SK-N-SH (cell line): ENCODE results near the gene GABRE.

Experiments
- CHD2 ChIP-seq: fragments of 150-350 bp; IDR thresholded peaks from 2 replicates; pipeline ENCODE4 v1.6.1; 2018; ENCODE audit warnings: low read length; ENCODE audit not compliant: partially characterized antibody
- EZH2phosphoT487 ChIP-seq: fragments of 200-600 bp; sonication (generic); IDR thresholded peaks from 2 replicates; pipeline ENCODE4 v1.6.1; 2017; ENCODE audit warnings: low read depth, mixed run types, mild to moderate bottlenecking, antibody characterized with exemption, moderate library complexity, borderline replicate concordance
- FOXM1 ChIP-seq: IDR thresholded peaks from 2 replicates; pipeline ENCODE4 v1.4.0; 2012; ENCODE audit warnings: low read depth, mild to moderate bottlenecking
- GABPA ChIP-seq: IDR thresholded peaks from 2 replicates; pipeline ENCODE4 v1.4.0; 2012; ENCODE audit warnings: low read depth, mild to moderate bottlenecking
- GATA2 ChIP-seq: sonication (generic); formaldehyde crosslinking; IDR thresholded peaks from 2 replicates; pipeline ENCODE4 v1.5.0; 2020; ENCODE audit warnings: mild to moderate bottlenecking, missing genetic modification reagents
- SIN3A ChIP-seq: IDR thresholded peaks from 2 replicates; pipeline ENCODE4 v1.6.1; 2012; ENCODE audit warnings: low read depth, mild to moderate bottlenecking, low read length, moderate library complexity, borderline replicate concordance
- TAF1 ChIP-seq: IDR thresholded peaks from 2 replicates; pipeline ENCODE4 v1.6.1; 2012; ENCODE audit warnings: low read depth, mild to moderate bottlenecking, low read length, moderate library complexity, borderline replicate concordance
- TEAD4 ChIP-seq: IDR thresholded peaks from 2 replicates; pipeline ENCODE4 v1.4.0; 2012; ENCODE audit warnings: mild to moderate bottlenecking, borderline replicate concordance; ENCODE audit not compliant: insufficient read depth
- TF ChIP-seq, protein P1 (sequence below): IDR thresholded peaks from 2 replicates; pipeline ENCODE4 v1.4.0; 2012; ENCODE audit warnings: low read depth
- TF ChIP-seq, protein P2 (sequence below): IDR thresholded peaks from 2 replicates; pipeline ENCODE4 v1.6.1; 2012; ENCODE audit warnings: mild to moderate bottlenecking, low read depth, low read length, moderate library complexity
- TF ChIP-seq, protein P3 (sequence below): fragments of 200-600 bp; sonication (generic); IDR thresholded peaks from 2 replicates; pipeline ENCODE4 v1.6.1; 2017; ENCODE audit warnings: antibody characterized with exemption, mild to moderate bottlenecking, moderate library complexity
- TF ChIP-seq, protein P4 (sequence below): IDR thresholded peaks from 2 replicates; pipeline ENCODE4 v1.4.0; 2012; ENCODE audit warnings: low read depth, borderline replicate concordance

DNA sequence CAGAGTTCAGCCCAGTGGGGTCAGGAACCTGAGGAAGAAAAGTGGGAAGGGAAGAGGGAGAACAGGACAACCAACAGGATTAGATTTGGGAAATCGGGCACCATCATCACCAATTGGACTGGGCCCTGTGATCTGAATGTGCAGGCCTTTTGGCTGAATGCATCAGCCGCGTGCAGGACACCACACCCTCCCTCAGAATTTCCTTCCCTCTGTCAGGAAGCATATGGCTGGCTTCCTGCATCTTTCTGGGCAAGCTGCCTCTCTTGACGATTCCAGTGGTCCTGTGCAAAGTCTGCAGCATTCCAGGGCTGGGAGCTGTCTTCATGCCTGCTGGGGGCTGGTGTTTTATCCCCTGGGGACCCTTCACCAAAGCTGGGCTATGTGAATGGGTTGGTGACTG is 45.4 kb downstream of the GABRE start:
- TF ChIP-seq, protein P1, sequence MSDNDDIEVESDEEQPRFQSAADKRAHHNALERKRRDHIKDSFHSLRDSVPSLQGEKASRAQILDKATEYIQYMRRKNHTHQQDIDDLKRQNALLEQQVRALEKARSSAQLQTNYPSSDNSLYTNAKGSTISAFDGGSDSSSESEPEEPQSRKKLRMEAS: no peak
- TF ChIP-seq GATA2 (CRISPR knock-in tag): no peak
- no peak for TF ChIP-seq CHD2
- TF ChIP-seq, protein P2, sequence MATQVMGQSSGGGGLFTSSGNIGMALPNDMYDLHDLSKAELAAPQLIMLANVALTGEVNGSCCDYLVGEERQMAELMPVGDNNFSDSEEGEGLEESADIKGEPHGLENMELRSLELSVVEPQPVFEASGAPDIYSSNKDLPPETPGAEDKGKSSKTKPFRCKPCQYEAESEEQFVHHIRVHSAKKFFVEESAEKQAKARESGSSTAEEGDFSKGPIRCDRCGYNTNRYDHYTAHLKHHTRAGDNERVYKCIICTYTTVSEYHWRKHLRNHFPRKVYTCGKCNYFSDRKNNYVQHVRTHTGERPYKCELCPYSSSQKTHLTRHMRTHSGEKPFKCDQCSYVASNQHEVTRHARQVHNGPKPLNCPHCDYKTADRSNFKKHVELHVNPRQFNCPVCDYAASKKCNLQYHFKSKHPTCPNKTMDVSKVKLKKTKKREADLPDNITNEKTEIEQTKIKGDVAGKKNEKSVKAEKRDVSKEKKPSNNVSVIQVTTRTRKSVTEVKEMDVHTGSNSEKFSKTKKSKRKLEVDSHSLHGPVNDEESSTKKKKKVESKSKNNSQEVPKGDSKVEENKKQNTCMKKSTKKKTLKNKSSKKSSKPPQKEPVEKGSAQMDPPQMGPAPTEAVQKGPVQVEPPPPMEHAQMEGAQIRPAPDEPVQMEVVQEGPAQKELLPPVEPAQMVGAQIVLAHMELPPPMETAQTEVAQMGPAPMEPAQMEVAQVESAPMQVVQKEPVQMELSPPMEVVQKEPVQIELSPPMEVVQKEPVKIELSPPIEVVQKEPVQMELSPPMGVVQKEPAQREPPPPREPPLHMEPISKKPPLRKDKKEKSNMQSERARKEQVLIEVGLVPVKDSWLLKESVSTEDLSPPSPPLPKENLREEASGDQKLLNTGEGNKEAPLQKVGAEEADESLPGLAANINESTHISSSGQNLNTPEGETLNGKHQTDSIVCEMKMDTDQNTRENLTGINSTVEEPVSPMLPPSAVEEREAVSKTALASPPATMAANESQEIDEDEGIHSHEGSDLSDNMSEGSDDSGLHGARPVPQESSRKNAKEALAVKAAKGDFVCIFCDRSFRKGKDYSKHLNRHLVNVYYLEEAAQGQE: no peak
- TF ChIP-seq, protein P3, sequence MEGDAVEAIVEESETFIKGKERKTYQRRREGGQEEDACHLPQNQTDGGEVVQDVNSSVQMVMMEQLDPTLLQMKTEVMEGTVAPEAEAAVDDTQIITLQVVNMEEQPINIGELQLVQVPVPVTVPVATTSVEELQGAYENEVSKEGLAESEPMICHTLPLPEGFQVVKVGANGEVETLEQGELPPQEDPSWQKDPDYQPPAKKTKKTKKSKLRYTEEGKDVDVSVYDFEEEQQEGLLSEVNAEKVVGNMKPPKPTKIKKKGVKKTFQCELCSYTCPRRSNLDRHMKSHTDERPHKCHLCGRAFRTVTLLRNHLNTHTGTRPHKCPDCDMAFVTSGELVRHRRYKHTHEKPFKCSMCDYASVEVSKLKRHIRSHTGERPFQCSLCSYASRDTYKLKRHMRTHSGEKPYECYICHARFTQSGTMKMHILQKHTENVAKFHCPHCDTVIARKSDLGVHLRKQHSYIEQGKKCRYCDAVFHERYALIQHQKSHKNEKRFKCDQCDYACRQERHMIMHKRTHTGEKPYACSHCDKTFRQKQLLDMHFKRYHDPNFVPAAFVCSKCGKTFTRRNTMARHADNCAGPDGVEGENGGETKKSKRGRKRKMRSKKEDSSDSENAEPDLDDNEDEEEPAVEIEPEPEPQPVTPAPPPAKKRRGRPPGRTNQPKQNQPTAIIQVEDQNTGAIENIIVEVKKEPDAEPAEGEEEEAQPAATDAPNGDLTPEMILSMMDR: no peak
- TF ChIP-seq FOXM1: no peak
- no peak for TF ChIP-seq TEAD4
- no peak for TF ChIP-seq TAF1
- TF ChIP-seq, protein P4, sequence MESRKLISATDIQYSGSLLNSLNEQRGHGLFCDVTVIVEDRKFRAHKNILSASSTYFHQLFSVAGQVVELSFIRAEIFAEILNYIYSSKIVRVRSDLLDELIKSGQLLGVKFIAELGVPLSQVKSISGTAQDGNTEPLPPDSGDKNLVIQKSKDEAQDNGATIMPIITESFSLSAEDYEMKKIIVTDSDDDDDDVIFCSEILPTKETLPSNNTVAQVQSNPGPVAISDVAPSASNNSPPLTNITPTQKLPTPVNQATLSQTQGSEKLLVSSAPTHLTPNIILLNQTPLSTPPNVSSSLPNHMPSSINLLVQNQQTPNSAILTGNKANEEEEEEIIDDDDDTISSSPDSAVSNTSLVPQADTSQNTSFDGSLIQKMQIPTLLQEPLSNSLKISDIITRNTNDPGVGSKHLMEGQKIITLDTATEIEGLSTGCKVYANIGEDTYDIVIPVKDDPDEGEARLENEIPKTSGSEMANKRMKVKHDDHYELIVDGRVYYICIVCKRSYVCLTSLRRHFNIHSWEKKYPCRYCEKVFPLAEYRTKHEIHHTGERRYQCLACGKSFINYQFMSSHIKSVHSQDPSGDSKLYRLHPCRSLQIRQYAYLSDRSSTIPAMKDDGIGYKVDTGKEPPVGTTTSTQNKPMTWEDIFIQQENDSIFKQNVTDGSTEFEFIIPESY: no peak
- TF ChIP-seq SIN3A: no peak
- no peak for TF ChIP-seq GABPA
- TF ChIP-seq EZH2phosphoT487: no peak
